Liver (tissue), 9 donors: ENCODE data around the gene ELK1. TPM values are rescaled to one million over a fixed set of nuclear protein-coding genes. Genes with fewer than 3 reads are reported as not detected.
A peak's percentile ranks its signal among the peaks of the same experiment; 100 is the strongest.

Experiments
- DNase-seq: peaks from one replicate; pipeline ENCODE4 v3.0.0-alpha.2; 2017; ENCODE audit warnings: low spot score
- H3K27ac ChIP-seq, 2 donors: one replicate each; pipeline ENCODE4 v1.7.0; 2013; ENCODE audit warnings: inconsistent platforms in 2 of 2, low read length in 2 of 2, control low read depth in 1 of 2, low read depth in 1 of 2, mild to moderate bottlenecking in 1 of 2
- H3K27me3 ChIP-seq, 4 donors: one replicate each; pipeline versions ENCODE4 v1.6.1 to v1.7.0; 2013; ENCODE audit warnings: low read length in 3 of 4, inconsistent platforms in 1 of 4, mild to moderate bottlenecking in 1 of 4, moderate library complexity in 1 of 4; ENCODE audit not compliant: control insufficient read depth in 4 of 4, insufficient read depth in 4 of 4
- H3K36me3 ChIP-seq, 4 donors: one replicate each; pipeline versions ENCODE4 v1.6.1 to v1.7.0; 2013; ENCODE audit warnings: low read length in 3 of 4, mild to moderate bottlenecking in 3 of 4, low read depth in 1 of 4, moderate library complexity in 1 of 4; ENCODE audit not compliant: control insufficient read depth in 4 of 4, insufficient read depth in 3 of 4
- H3K4me1 ChIP-seq, 4 donors: one replicate each; pipeline versions ENCODE4 v1.6.1 to v1.7.0; 2013; ENCODE audit warnings: low read length in 3 of 4, mild to moderate bottlenecking in 3 of 4, moderate library complexity in 1 of 4; ENCODE audit not compliant: control insufficient read depth in 4 of 4, insufficient read depth in 4 of 4
- H3K4me3 ChIP-seq, 3 donors: one replicate each; pipeline versions ENCODE4 v1.6.1 to v1.7.0; 2013; ENCODE audit warnings: low read length in 3 of 3, control low read depth in 1 of 3, low read depth in 1 of 3, mild to moderate bottlenecking in 1 of 3
- H3K9ac ChIP-seq, 2 donors: one replicate each; pipeline ENCODE4 v1.7.0; 2013; ENCODE audit warnings: low read length in 2 of 2, mild to moderate bottlenecking in 2 of 2, moderate library complexity in 2 of 2, control low read depth in 1 of 2, low read depth in 1 of 2
- H3K9me3 ChIP-seq, 4 donors: one replicate each; pipeline versions ENCODE4 v1.6.1 to v1.7.0; 2013; ENCODE audit warnings: low read length in 3 of 4; ENCODE audit not compliant: control insufficient read depth in 4 of 4
- EGR1 ChIP-seq, 2 donors: IDR thresholded peaks; 2 replicates each; pipeline ENCODE4 v1.6.1; 2016 to 2018; ENCODE audit warnings: antibody characterized with exemption in 2 of 2, low read depth in 2 of 2
- FOXA1 ChIP-seq: IDR thresholded peaks from 2 replicates; pipeline ENCODE4 v1.6.1; 2016; ENCODE audit warnings: antibody characterized with exemption
- GABPA ChIP-seq, 2 donors: IDR thresholded peaks in 1 of 2; conservative IDR thresholded peaks in 1 of 2; 2 replicates each; pipeline ENCODE4 v1.6.1; 2016; ENCODE audit warnings: antibody characterized with exemption in 2 of 2, mild to moderate bottlenecking in 1 of 2, moderate library complexity in 1 of 2
- HNF4A ChIP-seq, 2 donors: conservative IDR thresholded peaks; 2 replicates each; pipeline ENCODE4 v1.6.1; 2016; ENCODE audit warnings: antibody characterized with exemption in 2 of 2, mild to moderate bottlenecking in 2 of 2
- JUND ChIP-seq, 2 donors: IDR thresholded peaks; 2 replicates each; pipeline ENCODE4 v1.6.1; 2016; ENCODE audit warnings: antibody characterized with exemption in 2 of 2
- NR2F2 ChIP-seq: IDR thresholded peaks from 2 replicates; pipeline ENCODE4 v1.6.1; 2016; ENCODE audit warnings: antibody characterized with exemption
- RXRA ChIP-seq, 2 donors: IDR thresholded peaks; 2 replicates each; pipeline ENCODE4 v1.6.1; 2017 to 2018; ENCODE audit warnings: antibody characterized with exemption in 2 of 2, mild to moderate bottlenecking in 1 of 2
- SP1 ChIP-seq: IDR thresholded peaks from 2 replicates; pipeline ENCODE4 v1.6.1; 2018; ENCODE audit warnings: antibody characterized with exemption, mild to moderate bottlenecking
- TAF1 ChIP-seq: conservative IDR thresholded peaks from 2 replicates; pipeline ENCODE4 v1.6.1; 2016; ENCODE audit warnings: antibody characterized with exemption, mild to moderate bottlenecking
- YY1 ChIP-seq: IDR thresholded peaks from 2 replicates; pipeline ENCODE4 v1.6.1; 2016; ENCODE audit warnings: antibody characterized with exemption, mild to moderate bottlenecking
- WGBS: extraction: QIAGEN DNeasy Blood & Tissue Kit; methylation state at CpG from one replicate; pipeline ENCODE4 v1.1.7; 2013; 5-methylcytosine and 5-hydroxymethylcytosine counted together
- polyA plus RNA-seq, 2 donors: library from polyadenylated mRNA; stranded (reverse) in 1 of 2; unstranded in 1 of 2; fragments of 200-250 nt in 1 of 2; fragments of >200 nt in 1 of 2; fragmentation: Nextera tagmentation in 1 of 2; extraction: Ambion mirVana in 1 of 2; gene quantifications; one replicate each; pipeline versions ENCODE4 v1.2.1 to v1.2.3, GENCODE V29; 2013 to 2015
- total RNA-seq, 2 donors: library from RNA; depleted of rRNA; stranded (reverse); fragments of >200 nt; gene quantifications; one replicate each; pipeline ENCODE4 v1.2.3, GENCODE V29; 2014
- TF ChIP-seq, protein P1 (sequence below): IDR thresholded peaks from 2 replicates; pipeline ENCODE4 v1.6.1; 2016; ENCODE audit warnings: antibody characterized with exemption
- TF ChIP-seq, protein P2 (sequence below): IDR thresholded peaks from 2 replicates; pipeline ENCODE4 v1.6.1; 2016; ENCODE audit warnings: antibody characterized with exemption
- TF ChIP-seq, protein P3 (sequence below): IDR thresholded peaks from 2 replicates; pipeline ENCODE4 v1.6.1; 2016; ENCODE audit warnings: antibody characterized with exemption, mild to moderate bottlenecking
- donor health status: healthy.
- donor health status: healthy.
- donor health status: healthy.
- donor health status: healthy.
- donor health status: healthy.

ELK1 gene, protein sequence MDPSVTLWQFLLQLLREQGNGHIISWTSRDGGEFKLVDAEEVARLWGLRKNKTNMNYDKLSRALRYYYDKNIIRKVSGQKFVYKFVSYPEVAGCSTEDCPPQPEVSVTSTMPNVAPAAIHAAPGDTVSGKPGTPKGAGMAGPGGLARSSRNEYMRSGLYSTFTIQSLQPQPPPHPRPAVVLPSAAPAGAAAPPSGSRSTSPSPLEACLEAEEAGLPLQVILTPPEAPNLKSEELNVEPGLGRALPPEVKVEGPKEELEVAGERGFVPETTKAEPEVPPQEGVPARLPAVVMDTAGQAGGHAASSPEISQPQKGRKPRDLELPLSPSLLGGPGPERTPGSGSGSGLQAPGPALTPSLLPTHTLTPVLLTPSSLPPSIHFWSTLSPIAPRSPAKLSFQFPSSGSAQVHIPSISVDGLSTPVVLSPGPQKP
- total RNA-seq (10 to 100 TPM in 1 of 2 donors, 1 to 10 TPM in 1; 6.2 to 14.1 TPM), polyA plus RNA-seq (10 to 100 TPM in 1 of 2 donors, 1 to 10 TPM in 1; 9.1 to 20.2 TPM)

DNA sequence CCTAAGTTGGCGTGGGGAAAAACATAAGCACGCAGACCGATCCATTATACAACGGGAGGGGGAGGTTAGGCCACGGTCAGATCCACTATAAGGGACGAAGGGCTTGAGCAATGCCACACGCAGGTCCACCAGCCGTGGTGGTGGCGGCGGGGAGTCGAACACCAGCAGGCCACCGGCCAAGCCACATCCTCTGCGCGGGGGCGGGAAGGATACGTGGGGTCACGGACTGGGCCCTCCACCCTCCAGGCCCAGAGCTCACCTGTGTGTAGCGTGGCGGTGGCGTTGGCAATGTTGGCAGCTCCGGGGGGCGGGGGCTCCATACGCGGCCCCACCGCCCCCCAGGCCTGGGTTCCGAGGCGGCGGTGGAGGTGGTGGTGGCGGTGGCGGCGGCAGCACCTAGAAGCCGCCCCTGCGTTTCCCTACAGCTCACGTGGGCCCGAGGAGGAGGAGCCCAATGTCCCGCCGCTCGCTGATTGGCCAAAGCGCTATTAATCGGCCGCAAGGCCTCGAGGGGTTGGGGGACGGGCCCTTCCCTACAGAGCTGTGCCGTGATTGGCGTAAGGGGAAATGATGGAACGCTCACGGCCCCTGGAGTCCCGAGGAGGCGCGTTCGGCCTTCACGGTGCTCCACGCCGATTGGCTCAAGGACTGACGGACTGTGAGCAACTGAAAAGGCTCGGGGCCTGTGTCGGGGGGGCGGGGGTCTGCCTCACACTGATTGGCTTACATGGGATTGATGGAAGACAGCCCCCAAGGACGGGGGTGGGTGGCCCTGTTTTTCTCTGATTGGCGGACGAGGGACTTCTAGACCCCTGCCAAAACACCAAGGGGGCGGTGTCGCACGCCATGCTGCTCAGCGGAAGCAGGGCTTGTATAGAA lies at the start of gene ELK1:
Gene ELK1 (minus strand): TSS at position 400 of the 879 bp plus-strand sequence. CDS start 9,122 bp downstream, outside the sequence.
- Histone ChIP-seq H3K27ac (peak within 1 kb of the TSS; percentile 94 to 98), H3K4me1 (peaks cover 6 to 32% (median 13%) of the 10 kb centered on the region in 4 donors), H3K9me3 (no peaks in the 10 kb centered on the region), H3K9ac (peak within 1 kb of the TSS; percentile 10 to 58), H3K36me3 (peaks cover 0 to 7% (median 4%) of the 10 kb centered on the region in 4 donors), H3K4me3 (peak within 1 kb of the TSS; percentile 61 to 75 (median 73)), H3K27me3 (no peaks in the 10 kb centered on the region)
- under 1% methylated on average over 65 of the region's 65 CpGs for WGBS
- peak; percentile 81 for DNase-seq
- TF ChIP-seq, protein P1, sequence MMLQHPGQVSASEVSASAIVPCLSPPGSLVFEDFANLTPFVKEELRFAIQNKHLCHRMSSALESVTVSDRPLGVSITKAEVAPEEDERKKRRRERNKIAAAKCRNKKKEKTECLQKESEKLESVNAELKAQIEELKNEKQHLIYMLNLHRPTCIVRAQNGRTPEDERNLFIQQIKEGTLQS = no peak
- TF ChIP-seq TAF1 (no peak), RXRA (IDR thresholded peaks at IDR 0.05) (peak; percentile 8 to 22), HNF4A (conservative IDR thresholded peaks at IDR 0.05) (peak; percentile 15 to 29), EGR1 (IDR thresholded peaks at IDR 0.05; ENCODE audit: low read depth in 2 of 2) (peak; percentile 81 to 89), FOXA1 (peak; percentile 27), GABPA (IDR thresholded peaks at IDR 0.05 in 1 of 2, conservative IDR thresholded peaks at IDR 0.05 in 1 of 2) (peak in 1 of 2 donors; percentile 46), YY1 (peak; percentile 85), JUND (IDR thresholded peaks at IDR 0.05) (no peak), SP1 (peak; percentile 81), NR2F2 (peak; percentile 15)
- TF ChIP-seq, protein P2, sequence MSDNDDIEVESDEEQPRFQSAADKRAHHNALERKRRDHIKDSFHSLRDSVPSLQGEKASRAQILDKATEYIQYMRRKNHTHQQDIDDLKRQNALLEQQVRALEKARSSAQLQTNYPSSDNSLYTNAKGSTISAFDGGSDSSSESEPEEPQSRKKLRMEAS = peak; percentile 73

DNA sequence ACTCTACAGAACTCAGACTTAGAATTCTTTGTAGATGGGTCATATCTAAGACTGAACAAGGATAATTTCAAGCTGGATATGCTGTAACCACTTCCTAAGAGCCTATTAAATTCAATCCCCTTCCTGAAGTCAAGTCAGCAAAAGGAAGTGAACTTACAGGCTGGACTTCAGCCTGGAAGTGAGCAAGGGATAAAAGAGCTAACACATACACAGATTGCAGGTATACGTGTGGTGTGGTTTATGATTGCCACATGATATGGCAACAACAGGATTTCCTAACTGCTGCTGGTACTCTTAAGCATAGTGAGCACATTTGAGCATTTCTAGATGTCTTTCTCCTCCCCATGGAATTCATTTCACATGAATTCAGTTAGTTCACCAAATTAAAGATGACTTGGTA lies 46.8 kb upstream of the ELK1 start:
- H3K4me1 ChIP-seq = no peaks in the 10 kb centered on the region
- 46% methylated on average over 1 of the region's 1 CpG for WGBS
- no peak overlapping the region for H3K27ac ChIP-seq
- TF ChIP-seq HNF4A (conservative IDR thresholded peaks at IDR 0.05) = no peak
- TF ChIP-seq, protein P3, sequence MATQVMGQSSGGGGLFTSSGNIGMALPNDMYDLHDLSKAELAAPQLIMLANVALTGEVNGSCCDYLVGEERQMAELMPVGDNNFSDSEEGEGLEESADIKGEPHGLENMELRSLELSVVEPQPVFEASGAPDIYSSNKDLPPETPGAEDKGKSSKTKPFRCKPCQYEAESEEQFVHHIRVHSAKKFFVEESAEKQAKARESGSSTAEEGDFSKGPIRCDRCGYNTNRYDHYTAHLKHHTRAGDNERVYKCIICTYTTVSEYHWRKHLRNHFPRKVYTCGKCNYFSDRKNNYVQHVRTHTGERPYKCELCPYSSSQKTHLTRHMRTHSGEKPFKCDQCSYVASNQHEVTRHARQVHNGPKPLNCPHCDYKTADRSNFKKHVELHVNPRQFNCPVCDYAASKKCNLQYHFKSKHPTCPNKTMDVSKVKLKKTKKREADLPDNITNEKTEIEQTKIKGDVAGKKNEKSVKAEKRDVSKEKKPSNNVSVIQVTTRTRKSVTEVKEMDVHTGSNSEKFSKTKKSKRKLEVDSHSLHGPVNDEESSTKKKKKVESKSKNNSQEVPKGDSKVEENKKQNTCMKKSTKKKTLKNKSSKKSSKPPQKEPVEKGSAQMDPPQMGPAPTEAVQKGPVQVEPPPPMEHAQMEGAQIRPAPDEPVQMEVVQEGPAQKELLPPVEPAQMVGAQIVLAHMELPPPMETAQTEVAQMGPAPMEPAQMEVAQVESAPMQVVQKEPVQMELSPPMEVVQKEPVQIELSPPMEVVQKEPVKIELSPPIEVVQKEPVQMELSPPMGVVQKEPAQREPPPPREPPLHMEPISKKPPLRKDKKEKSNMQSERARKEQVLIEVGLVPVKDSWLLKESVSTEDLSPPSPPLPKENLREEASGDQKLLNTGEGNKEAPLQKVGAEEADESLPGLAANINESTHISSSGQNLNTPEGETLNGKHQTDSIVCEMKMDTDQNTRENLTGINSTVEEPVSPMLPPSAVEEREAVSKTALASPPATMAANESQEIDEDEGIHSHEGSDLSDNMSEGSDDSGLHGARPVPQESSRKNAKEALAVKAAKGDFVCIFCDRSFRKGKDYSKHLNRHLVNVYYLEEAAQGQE = no peak
- no peak for TF ChIP-seq JUND (IDR thresholded peaks at IDR 0.05)
- no peak for TF ChIP-seq FOXA1
- TF ChIP-seq SP1 = no peak
- no peak for DNase-seq
- H3K9ac ChIP-seq = no peak overlapping the region
- H3K4me3 ChIP-seq = no peak overlapping the region
- H3K27me3 ChIP-seq = no peaks in the 10 kb centered on the region
- no peaks in the 10 kb centered on the region for H3K36me3 ChIP-seq
- peaks cover 0 to 12% (median 4%) of the 10 kb centered on the region in 4 donors for H3K9me3 ChIP-seq
